ENCODE data around the gene CIAO2B.

The CIAO2B gene

GRCh38 chr16:66885491-66885890 lies 48.7 kb downstream of the CIAO2B start:
- no peak for DNase-seq (ENCODE audit: low read depth)

- DNase-seq (ENCODE audit: low read depth): no peak
These were observed 51.5 kb downstream of the CIAO2B start for GRCh38 chr16:66882702-66883101.

Data from CMK (cell line).